Astrocyte (in vitro differentiated cells and primary cell): ENCODE measurements around the gene MRPL47. TPM values are rescaled to one million over a fixed set of nuclear protein-coding genes. Genes with fewer than 3 reads are reported as not detected.

Source experiments
- DNase-seq: peaks from one replicate; pipeline ENCODE4 v3.0.0-alpha.2; 2010; ENCODE audit warnings: low read depth
- FAIRE-seq: peaks from 2 replicates; lab custom pipeline; 2011; peaks lifted over from hg19 to GRCh38; lab: Jason Lieb, UNC
- H2AFZ ChIP-seq: 2 replicates; pipeline ENCODE4 v1.6.0; 2012; ENCODE audit warnings: low read depth, low read length, inconsistent platforms
- H3K27ac ChIP-seq: 2 replicates; pipeline ENCODE4 v1.5.1; 2011; ENCODE audit warnings: low read depth, low read length, inconsistent platforms
- H3K27me3 ChIP-seq: 2 replicates; pipeline ENCODE4 v1.6.0; 2011; ENCODE audit warnings: low read length, inconsistent platforms; ENCODE audit not compliant: insufficient read depth
- H3K36me3 ChIP-seq: 2 replicates; pipeline ENCODE4 v1.5.1; 2011; ENCODE audit warnings: low read length, inconsistent platforms; ENCODE audit not compliant: insufficient read depth
- H3K4me1 ChIP-seq: 2 replicates; pipeline ENCODE4 v1.5.1; 2011; ENCODE audit warnings: low read length, inconsistent platforms; ENCODE audit not compliant: insufficient read depth
- H3K4me2 ChIP-seq: 2 replicates; pipeline ENCODE4 v1.6.0; 2012; ENCODE audit warnings: low read length, inconsistent platforms
- H3K4me3 ChIP-seq: 2 replicates; pipeline ENCODE4 v1.5.1; 2011; ENCODE audit warnings: low read depth, mild to moderate bottlenecking, low read length, inconsistent platforms; ENCODE audit not compliant: insufficient read depth
- H3K79me2 ChIP-seq: 2 replicates; pipeline ENCODE4 v1.6.0; 2012; ENCODE audit warnings: mild to moderate bottlenecking, low read length, inconsistent platforms; ENCODE audit not compliant: insufficient read depth
- H3K9ac ChIP-seq: 2 replicates; pipeline ENCODE4 v1.6.0; 2012; ENCODE audit warnings: mild to moderate bottlenecking, low read length, inconsistent platforms
- H3K9me3 ChIP-seq: 2 replicates; pipeline ENCODE4 v1.5.1; 2012; ENCODE audit warnings: low read depth, mild to moderate bottlenecking, low read length, inconsistent platforms; ENCODE audit not compliant: insufficient read depth
- H4K20me1 ChIP-seq: 2 replicates; pipeline ENCODE4 v1.6.0; 2012; ENCODE audit warnings: low read length, inconsistent platforms; ENCODE audit not compliant: insufficient read depth
- H3K27ac Mint-ChIP-seq: one replicate; pipeline ENCODE4 v1.8.0; 2021; ENCODE audit warnings: mild to moderate bottlenecking, mixed read lengths; ENCODE audit not compliant: unreplicated experiment
- H3K27me3 Mint-ChIP-seq: one replicate; pipeline ENCODE4 v1.8.0; 2021; ENCODE audit warnings: low read depth, mixed read lengths; ENCODE audit not compliant: unreplicated experiment
- H3K36me3 Mint-ChIP-seq: one replicate; pipeline ENCODE4 v1.8.0; 2021; ENCODE audit warnings: low read depth, mixed read lengths; ENCODE audit not compliant: unreplicated experiment
- H3K4me1 Mint-ChIP-seq: one replicate; pipeline ENCODE4 v1.8.0; 2021; ENCODE audit warnings: low read depth, mixed read lengths; ENCODE audit not compliant: unreplicated experiment
- H3K4me3 Mint-ChIP-seq: one replicate; pipeline ENCODE4 v1.8.0; 2021; ENCODE audit warnings: mild to moderate bottlenecking, moderate library complexity, mixed read lengths; ENCODE audit not compliant: unreplicated experiment
- H3K9me3 Mint-ChIP-seq: one replicate; pipeline ENCODE4 v1.8.0; 2021; ENCODE audit warnings: mild to moderate bottlenecking, mixed read lengths; ENCODE audit not compliant: unreplicated experiment
- CTCF ChIP-seq: IDR thresholded peaks from 2 replicates; pipeline ENCODE4 v1.5.1; 2011; ENCODE audit warnings: low read depth, mild to moderate bottlenecking, inconsistent platforms, low read length, moderate library complexity; ENCODE audit not compliant: insufficient read depth
- EZH2 ChIP-seq: IDR thresholded peaks from 2 replicates; pipeline ENCODE4 v1.6.1; 2012; ENCODE audit warnings: mild to moderate bottlenecking, low read length, inconsistent platforms; ENCODE audit not compliant: insufficient read depth
- total RNA-seq: library from RNA; stranded (reverse); gene quantifications from 2 replicates; pipeline ENCODE4 v1.2.1, GENCODE V29; 2021

MRPL47 gene
- total RNA-seq, 1 donor from 2014 or later: 45.9 TPM

DNA sequence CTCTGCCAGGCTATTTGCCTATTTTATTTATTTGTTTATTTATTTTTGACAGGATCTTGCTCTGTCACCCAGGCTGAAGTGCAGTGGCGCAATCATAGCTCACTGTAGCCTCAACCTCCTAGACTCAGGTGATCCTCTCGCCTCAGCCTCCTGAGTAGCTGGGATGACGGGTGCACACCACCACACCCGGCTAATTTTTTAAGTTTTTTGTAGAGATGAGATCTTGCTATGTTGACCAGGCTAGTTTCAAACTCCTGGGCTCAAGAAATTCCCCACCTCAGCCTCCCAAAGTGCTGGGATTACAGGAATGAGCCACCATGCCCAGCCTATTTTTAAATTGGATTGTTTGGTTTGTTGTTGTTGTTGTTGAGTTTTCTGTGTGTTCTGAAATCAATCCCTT is 5.6 kb upstream of the MRPL47 start:
- Mint-ChIP-seq H3K9me3 (no peaks in the 10 kb centered on the region), H3K36me3 (no peaks in the 10 kb centered on the region), H3K27ac (no peak overlapping the region), H3K4me1 (peaks cover 14% of the 10 kb centered on the region), H3K4me3 (no peak overlapping the region), H3K27me3 (no peaks in the 10 kb centered on the region)
- DNase-seq (no peak), FAIRE-seq (no peak)
- H2AFZ ChIP-seq: no peak overlapping the region
- H3K4me1 ChIP-seq: peaks cover 15% of the 10 kb centered on the region
- H3K4me3 ChIP-seq: no peak overlapping the region
- H4K20me1 ChIP-seq: no peaks in the 10 kb centered on the region
- no peak overlapping the region for H3K27ac ChIP-seq
- H3K9me3 ChIP-seq: no peaks in the 10 kb centered on the region
- peaks cover 41% of the 10 kb centered on the region for H3K79me2 ChIP-seq
- H3K4me2 ChIP-seq: no peak overlapping the region
- H3K36me3 ChIP-seq: no peaks in the 10 kb centered on the region
- no peak overlapping the region for H3K9ac ChIP-seq
- H3K27me3 ChIP-seq: no peaks in the 10 kb centered on the region
- TF ChIP-seq EZH2 (no peak), CTCF (no peak)

DNA sequence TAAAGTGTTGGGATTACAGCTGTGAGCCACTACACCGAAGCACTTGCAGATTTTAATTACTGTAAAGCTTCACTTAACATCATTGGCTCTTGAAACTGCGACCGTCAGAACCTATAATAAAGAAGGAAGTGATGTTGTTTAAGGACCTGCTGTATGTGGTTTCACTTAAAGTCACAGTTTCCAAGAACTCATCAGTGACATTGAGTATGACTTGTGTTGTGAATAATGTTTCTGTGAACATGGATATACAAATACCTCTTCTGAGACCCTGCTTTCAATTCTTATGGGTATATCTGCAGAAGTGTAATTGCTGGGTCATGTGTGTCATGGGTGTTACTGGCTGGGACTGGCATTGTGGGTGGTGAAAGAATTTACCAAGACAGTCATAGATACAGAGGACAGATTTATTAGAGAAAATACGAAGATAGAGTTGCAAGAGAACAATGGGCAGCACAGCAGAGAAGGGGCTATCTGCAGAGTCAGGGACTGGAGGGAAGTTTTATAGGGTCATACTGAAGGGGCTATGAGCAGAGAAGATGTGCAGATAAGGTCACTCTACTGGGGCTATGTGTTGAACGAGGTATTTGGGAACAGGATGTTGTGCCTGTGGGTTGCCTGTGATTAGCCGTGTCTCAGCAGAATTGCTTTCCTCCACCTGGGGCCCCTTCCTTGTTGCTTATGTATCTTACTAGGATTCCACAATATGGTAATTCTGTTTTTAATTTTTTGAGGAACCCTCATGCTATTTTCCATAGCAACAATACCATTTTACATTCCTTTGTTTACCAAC is 4.7 kb upstream of the MRPL47 start:
- no peak overlapping the region for H3K27ac Mint-ChIP-seq
- peaks cover 8% of the 10 kb centered on the region for H3K4me1 Mint-ChIP-seq
- DNase-seq: no peak
- no peaks in the 10 kb centered on the region for H3K27me3 ChIP-seq
- FAIRE-seq: no peak
- peaks cover 51% of the 10 kb centered on the region for H3K79me2 ChIP-seq
- H3K9me3 ChIP-seq: no peaks in the 10 kb centered on the region
- H3K9ac ChIP-seq: no peak overlapping the region
- H2AFZ ChIP-seq: no peak overlapping the region
- H3K4me3 Mint-ChIP-seq: no peak overlapping the region
- H3K27me3 Mint-ChIP-seq: no peaks in the 10 kb centered on the region
- H3K27ac ChIP-seq: no peak overlapping the region
- no peak overlapping the region for H3K4me2 ChIP-seq
- no peak for TF ChIP-seq CTCF
- no peak for TF ChIP-seq EZH2
- no peaks in the 10 kb centered on the region for H3K36me3 Mint-ChIP-seq
- H3K4me1 ChIP-seq: peaks cover 9% of the 10 kb centered on the region
- no peaks in the 10 kb centered on the region for H3K9me3 Mint-ChIP-seq
- no peaks in the 10 kb centered on the region for H3K36me3 ChIP-seq
- H4K20me1 ChIP-seq: no peaks in the 10 kb centered on the region
- H3K4me3 ChIP-seq: no peak overlapping the region

GRCh38 chr3:179606534-179607085 is 2.2 kb upstream of the MRPL47 start:
- no peak overlapping the region for H3K27ac ChIP-seq
- H2AFZ ChIP-seq: no peak overlapping the region
- H3K9ac ChIP-seq: no peak overlapping the region
- no peak overlapping the region for H3K4me2 ChIP-seq
- FAIRE-seq (no peak), DNase-seq (no peak)
- H3K4me1 Mint-ChIP-seq: peaks cover 7% of the 10 kb centered on the region
- no peak for TF ChIP-seq EZH2
- no peak overlapping the region for H3K27ac Mint-ChIP-seq
- peaks cover 1% of the 10 kb centered on the region for H3K36me3 ChIP-seq
- H3K4me3 Mint-ChIP-seq: peak overlapping the region; percentile 67
- H3K36me3 Mint-ChIP-seq: no peaks in the 10 kb centered on the region
- peaks cover 4% of the 10 kb centered on the region for H3K4me1 ChIP-seq
- peaks cover 70% of the 10 kb centered on the region for H3K79me2 ChIP-seq
- peaks cover 7% of the 10 kb centered on the region for H4K20me1 ChIP-seq
- no peaks in the 10 kb centered on the region for H3K27me3 Mint-ChIP-seq
- no peak overlapping the region for H3K4me3 ChIP-seq
- no peaks in the 10 kb centered on the region for H3K9me3 ChIP-seq
- H3K27me3 ChIP-seq: no peaks in the 10 kb centered on the region
- no peaks in the 10 kb centered on the region for H3K9me3 Mint-ChIP-seq
